Endothelial cell of umbilical vein (primary cell): Measurements from ENCODE around the gene LRRC37B. TPM values are rescaled to one million over a fixed set of nuclear protein-coding genes. Genes with fewer than 3 reads are reported as not detected.
"Not testable (repeated sequence)": the region's sequence is repeated elsewhere in the genome, so short reads cannot be mapped to it uniquely, and the experiment has no call there.

Source experiments
- BruUV-seq: library from RNA; stranded (reverse); fragments of 400-500 nt; replicated peaks from 2 replicates; lab custom pipeline; 2021; lab: Mats Ljungman, UMichigan
- CTCF ChIA-PET: fragments of 300-600, 350-600 bp; sonication (Branson Sonifier 250); formaldehyde crosslinking; loops from one replicate; lab custom pipeline; 2021; ENCODE audit warnings: antibody characterized with exemption, inconsistent platforms; lab: Charles Lee
- POLR2A ChIA-PET: fragments of 300-600, 350-600 bp; sonication (Branson Sonifier 250); formaldehyde crosslinking; loops from one replicate; lab custom pipeline; 2021; ENCODE audit warnings: antibody characterized with exemption, inconsistent platforms; lab: Charles Lee
- DNase-seq: peaks from one replicate; pipeline ENCODE4 v3.0.0-alpha.2; 2011; ENCODE audit warnings: low read depth, low spot score
- FAIRE-seq: peaks from 2 replicates; lab custom pipeline; 2011; peaks lifted over from hg19 to GRCh38; lab: Jason Lieb, UNC
- H2AFZ ChIP-seq: 2 replicates; pipeline ENCODE4 v1.6.0; 2012; ENCODE audit warnings: low read depth, low read length, control low read depth, inconsistent platforms
- H3K27ac ChIP-seq: 2 replicates; pipeline ENCODE4 v1.5.1; 2011; ENCODE audit warnings: low read depth, mild to moderate bottlenecking, control low read depth, low read length, moderate library complexity; ENCODE audit not compliant: insufficient read depth
- H3K27me3 ChIP-seq, 2 experiments: 2 replicates each; pipeline versions ENCODE4 v1.6.0 to v1.6.1; 2011; ENCODE audit warnings: low read length in 2 of 2, mixed read lengths in 1 of 2; ENCODE audit not compliant: control insufficient read depth in 2 of 2, insufficient read depth in 2 of 2
- H3K36me3 ChIP-seq, 2 experiments: 2 replicates in 1 of 2; 3 replicates in 1 of 2; pipeline ENCODE4 v1.5.1; 2011; ENCODE audit warnings: low read length in 2 of 2, mild to moderate bottlenecking in 1 of 2, moderate library complexity in 1 of 2; ENCODE audit not compliant: control insufficient read depth in 2 of 2, insufficient read depth in 2 of 2; ENCODE audit errors: extremely low read depth in 1 of 2
- H3K4me1 ChIP-seq: 3 replicates; pipeline ENCODE4 v1.5.1; 2011; ENCODE audit warnings: mild to moderate bottlenecking, low read length; ENCODE audit not compliant: control insufficient read depth, insufficient read depth; ENCODE audit errors: extremely low read depth
- H3K4me2 ChIP-seq: 2 replicates; pipeline ENCODE4 v1.6.1; 2011; ENCODE audit warnings: low read length, control low read depth, mixed read lengths; ENCODE audit not compliant: insufficient read depth
- H3K4me3 ChIP-seq, 3 experiments: fragments of 200-600 bp in 1 of 3; sonication (generic), shearing (Covaris generic) in 1 of 3; replicated peaks in 1 of 3; 2 replicates each; pipeline ENCODE4 v1.5.1; 2011 to 2016; ENCODE audit warnings: control low read depth in 3 of 3, low read length in 3 of 3, mild to moderate bottlenecking in 2 of 3, inconsistent platforms in 1 of 3, low read depth in 1 of 3, moderate library complexity in 1 of 3; ENCODE audit not compliant: insufficient read depth in 1 of 3
- H3K79me2 ChIP-seq: 2 replicates; pipeline ENCODE4 v1.6.0; 2012; ENCODE audit warnings: low read length, inconsistent platforms; ENCODE audit not compliant: control insufficient read depth, insufficient read depth
- H3K9ac ChIP-seq: replicated peaks from 2 replicates; pipeline ENCODE3; 2011; ENCODE audit warnings: low read length, control low read depth; ENCODE audit not compliant: insufficient read depth; ENCODE audit errors: extremely low read depth
- H3K9me1 ChIP-seq: replicated peaks from 3 replicates; pipeline ENCODE4 v1.6.0; 2011; ENCODE audit warnings: mild to moderate bottlenecking, low read length; ENCODE audit not compliant: control insufficient read depth, insufficient read depth; ENCODE audit errors: extremely low read depth
- H3K9me3 ChIP-seq: replicated peaks from 2 replicates; pipeline ENCODE4 v1.5.1; 2012; ENCODE audit warnings: low read length, inconsistent platforms; ENCODE audit not compliant: control insufficient read depth, insufficient read depth
- H4K20me1 ChIP-seq: replicated peaks from 2 replicates; pipeline ENCODE3; 2011; ENCODE audit warnings: mild to moderate bottlenecking, low read length; ENCODE audit not compliant: control insufficient read depth, insufficient read depth; ENCODE audit errors: extremely low read depth
- CTCF ChIP-seq, 2 donors: IDR thresholded peaks; 1 replicate in 1 of 2; 2 replicates in 1 of 2; pipeline ENCODE4 v1.5.1; 2011; ENCODE audit warnings: low read length in 2 of 2, mild to moderate bottlenecking in 2 of 2, moderate library complexity in 2 of 2, control low read depth in 1 of 2, inconsistent platforms in 1 of 2, low read depth in 1 of 2; ENCODE audit not compliant: insufficient read depth in 1 of 2; ENCODE audit errors: extremely low read depth in 1 of 2
- EZH2 ChIP-seq: IDR thresholded peaks from 2 replicates; pipeline ENCODE4 v1.6.1; 2012; ENCODE audit warnings: borderline replicate concordance, low read depth, mild to moderate bottlenecking, moderate library complexity, low read length, inconsistent platforms; ENCODE audit not compliant: severe bottlenecking
- FOS ChIP-seq: IDR thresholded peaks from 2 replicates; pipeline ENCODE4 v1.6.1; 2011; ENCODE audit warnings: mild to moderate bottlenecking, low read length, moderate library complexity, borderline replicate concordance; ENCODE audit not compliant: insufficient read depth
- GATA2 ChIP-seq: IDR thresholded peaks from 2 replicates; pipeline ENCODE4 v1.7.0; 2011; ENCODE audit warnings: low read depth, mild to moderate bottlenecking, moderate library complexity, mixed read lengths, low read length; ENCODE audit not compliant: insufficient read length, insufficient read depth
- JUN ChIP-seq: IDR thresholded peaks from 2 replicates; pipeline ENCODE4 v1.6.1; 2011; ENCODE audit warnings: borderline replicate concordance, low read depth; ENCODE audit not compliant: insufficient read length, insufficient read depth
- MAX ChIP-seq: IDR thresholded peaks from 2 replicates; pipeline ENCODE4 v1.6.1; 2011; ENCODE audit not compliant: insufficient read depth, insufficient read length
- MYC ChIP-seq: IDR thresholded peaks from one replicate; pipeline ENCODE4 v1.6.1; 2011; ENCODE audit warnings: mild to moderate bottlenecking, low read depth, low read length
- POLR2A ChIP-seq: IDR thresholded peaks from 2 replicates; pipeline ENCODE4 v1.6.1; 2012; ENCODE audit warnings: low read depth, mild to moderate bottlenecking, control low read depth, low read length
- POLR2AphosphoS5 ChIP-seq: IDR thresholded peaks from 2 replicates; pipeline ENCODE4 v1.6.1; 2012; ENCODE audit warnings: low read depth, mild to moderate bottlenecking, control low read depth, low read length, moderate library complexity; ENCODE audit not compliant: insufficient read depth
- dilution Hi-C: fragments of 300-500 bp; cut with MboI; formaldehyde crosslinking; loops from one replicate; pipeline ENCODE4 v1.15.0; 2019; ENCODE audit warnings: low sequenced_read_pairs; ENCODE audit not compliant: extremely low pct_ligation_motif_present
- intact Hi-C: fragments of 100-400 bp; cut with micrococcal nuclease; formaldehyde crosslinking; loops from one replicate; pipeline ENCODE4 v1.10.0; 2022
- polyA plus RNA-seq, 4 experiments: library from polyadenylated mRNA; depleted of rRNA in 3 of 4; stranded (reverse) in 3 of 4; unstranded in 1 of 4; fragments of >200 nt; gene quantifications; 2 replicates each; pipeline versions ENCODE4 v1.2.1 to v1.2.3, GENCODE V29; 2011 to 2012; ENCODE audit warnings: missing spikeins in 1 of 4
- total RNA-seq: library from RNA; stranded (reverse); gene quantifications from 2 replicates; pipeline ENCODE4 v1.2.3, GENCODE V29; 2021

Gene LRRC37B
- total and polyA plus RNA-seq, 2 donors (not counting 3 experiments of a cell fraction or from before 2014, with no cell fraction given): 12.9 to 22.5 TPM

GRCh38 chr17:32033223-32033622 is 26.0 kb downstream of the LRRC37B start:
- no peak overlapping the region for H3K27ac ChIP-seq
- no peak overlapping the region for H3K4me3 ChIP-seq
- BruUV-seq: no TSS peak
- no peak overlapping the region for H2AFZ ChIP-seq
- ChIA-PET POLR2A (no interaction called here), CTCF (no interaction called here)
- no peaks in the 10 kb centered on the region for H4K20me1 ChIP-seq
- H3K4me1 ChIP-seq: no peaks in the 10 kb centered on the region
- TF ChIP-seq POLR2AphosphoS5: no peak
- no peak for TF ChIP-seq CTCF (IDR thresholded peaks at IDR 0.05; ENCODE audit: extremely low read depth in 1 of 2, insufficient read depth in 1 of 2, low read depth in 1 of 2, low read length in 2 of 2)
- no peak for TF ChIP-seq GATA2
- TF ChIP-seq MAX: no peak
- no peak for TF ChIP-seq POLR2A
- TF ChIP-seq FOS: no peak
- no peak for TF ChIP-seq JUN
- TF ChIP-seq MYC: no peak
- no peak for TF ChIP-seq EZH2
- intact Hi-C loops (no loop called here), dilution Hi-C loops (no loop called here)
- no peaks in the 10 kb centered on the region for H3K9me1 ChIP-seq
- H3K9ac ChIP-seq: no peak overlapping the region
- no peaks in the 10 kb centered on the region for H3K79me2 ChIP-seq
- DNase-seq (no peak), FAIRE-seq (no peak)
- no peaks in the 10 kb centered on the region for H3K27me3 ChIP-seq
- H3K4me2 ChIP-seq: no peak overlapping the region
- H3K9me3 ChIP-seq: no peaks in the 10 kb centered on the region
- H3K36me3 ChIP-seq: no peaks in the 10 kb centered on the region

GRCh38 chr17:32033812-32034211 is 26.6 kb downstream of the LRRC37B start:
- H3K4me3 ChIP-seq, DNase-seq, BruUV-seq, H3K36me3 ChIP-seq, H3K4me2 ChIP-seq, intact Hi-C loops, POLR2A ChIA-PET, H3K79me2 ChIP-seq, CTCF ChIA-PET, H2AFZ ChIP-seq, H3K9ac ChIP-seq, H3K27ac ChIP-seq, H4K20me1 ChIP-seq, H3K9me1 ChIP-seq, dilution Hi-C loops, H3K27me3 ChIP-seq, H3K9me3 ChIP-seq, H3K4me1 ChIP-seq, FAIRE-seq: not testable (repeated sequence)

- H3K27me3 ChIP-seq, H3K9ac ChIP-seq, BruUV-seq, H4K20me1 ChIP-seq, H3K4me1 ChIP-seq, dilution Hi-C loops, FAIRE-seq, H3K36me3 ChIP-seq, intact Hi-C loops, CTCF ChIA-PET, H3K9me1 ChIP-seq, DNase-seq, H3K4me3 ChIP-seq, H2AFZ ChIP-seq, H3K27ac ChIP-seq, H3K4me2 ChIP-seq, H3K79me2 ChIP-seq, H3K9me3 ChIP-seq, POLR2A ChIA-PET: not testable (repeated sequence)
Observed at GRCh38 chr17:32040246-32040645, 33.1 kb downstream of the LRRC37B start.
